ENCODE data around the gene VAT1L.
A peak's percentile ranks its signal among the peaks of the same experiment; 100 is the strongest.

The VAT1L gene

GRCh38 chr16:77863250-77863649 is 74.9 kb downstream of the VAT1L start:
- ATAC-seq (ENCODE audit: insufficient read depth, low read depth) = no peak
- no peak for TF ChIP-seq CTCF (IDR thresholded peaks at IDR 0.05; ENCODE audit: borderline replicate concordance, extremely low read depth, low read length, poor library complexity, severe bottlenecking)
- no peak for TF ChIP-seq EZH2 (IDR thresholded peaks at IDR 0.05; ENCODE audit: borderline replicate concordance, low read depth, low read length, severe bottlenecking)
- no peaks in the 10 kb centered on the region for H3K79me2 ChIP-seq (ENCODE audit: insufficient read depth, low read length)

GRCh38 chr16:77866752-77867151 is 78.4 kb downstream of the VAT1L start:
- Histone ChIP-seq H3K36me3 (ENCODE audit: insufficient read depth, low read length) (no peaks in the 10 kb centered on the region), H3K4me1 (ENCODE audit: insufficient read depth, low read length) (no peaks in the 10 kb centered on the region; the same call in 1 of the 2 replicates), H2AFZ (ENCODE audit: low read depth, low read length) (no peak overlapping the region), H3K4me3 (ENCODE audit: low read depth in 1 of 2, low read length in 2 of 2) (no peak overlapping the region), H3K9me3 (ENCODE audit: insufficient read depth, low read length, severe bottlenecking) (no peaks in the 10 kb centered on the region), H3K27me3 (ENCODE audit: insufficient read depth, low read length, poor library complexity) (no peaks in the 10 kb centered on the region), H3K9ac (ENCODE audit: low read depth, low read length) (no peak overlapping the region), H3K27ac (ENCODE audit: low read length) (no peak overlapping the region), H3K4me2 (ENCODE audit: insufficient read depth, low read length) (no peak overlapping the region), H4K20me1 (ENCODE audit: insufficient read depth, low read length) (no peaks in the 10 kb centered on the region), H3K79me2 (ENCODE audit: insufficient read depth, low read length) (no peaks in the 10 kb centered on the region)
- DNase-seq (no peak), ATAC-seq (ENCODE audit: insufficient read depth, low read depth) (no peak)
- no peak for TF ChIP-seq EZH2 (IDR thresholded peaks at IDR 0.05; ENCODE audit: borderline replicate concordance, low read depth, low read length, severe bottlenecking)
- no peak for TF ChIP-seq CTCF (IDR thresholded peaks at IDR 0.05; ENCODE audit: borderline replicate concordance, extremely low read depth, low read length, poor library complexity, severe bottlenecking)

More at GRCh38 chr16:77863250-77863649, 74.9 kb downstream of the VAT1L start:
- Histone ChIP-seq H3K4me2 (ENCODE audit: insufficient read depth, low read length) (no peak overlapping the region), H3K9ac (ENCODE audit: low read depth, low read length) (no peak overlapping the region), H2AFZ (ENCODE audit: low read depth, low read length) (no peak overlapping the region), H3K9me3 (ENCODE audit: insufficient read depth, low read length, severe bottlenecking) (no peaks in the 10 kb centered on the region), H3K36me3 (ENCODE audit: insufficient read depth, low read length) (no peaks in the 10 kb centered on the region), H3K4me3 (ENCODE audit: low read depth in 1 of 2, low read length in 2 of 2) (no peak overlapping the region), H3K4me1 (ENCODE audit: insufficient read depth, low read length) (no peaks in the 10 kb centered on the region), H4K20me1 (ENCODE audit: insufficient read depth, low read length) (0 out of 2 replicates have a peak, but pooled peaks cover 2% of the 10 kb centered on the region), H3K27me3 (ENCODE audit: insufficient read depth, low read length, poor library complexity) (no peaks in the 10 kb centered on the region), H3K27ac (ENCODE audit: low read length) (no peak overlapping the region)
- DNase-seq = no peak

DNA sequence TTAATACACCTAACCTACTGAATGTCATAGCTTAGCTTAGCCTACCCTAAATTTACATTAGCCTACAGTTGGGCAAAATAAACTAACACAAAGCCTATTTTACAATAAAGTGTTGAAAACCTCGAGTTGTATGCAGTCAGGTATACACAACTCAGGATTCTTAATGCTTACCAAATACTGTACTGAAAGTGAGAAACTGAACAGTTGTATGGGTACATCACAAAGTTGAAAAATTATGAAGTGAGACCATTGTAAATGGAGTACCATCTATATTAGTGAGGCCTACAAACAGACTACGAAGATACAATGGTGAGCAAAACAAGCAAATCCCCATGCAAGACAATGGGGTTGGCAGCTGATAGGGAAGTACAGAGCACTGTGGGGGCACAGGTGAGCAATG is 79.7 kb downstream of the VAT1L start:
- ATAC-seq (ENCODE audit: insufficient read depth, low read depth) (no peak), DNase-seq (no peak)
- no peaks in the 10 kb centered on the region for H3K36me3 ChIP-seq (ENCODE audit: insufficient read depth, low read length)
- H3K9ac ChIP-seq (ENCODE audit: low read depth, low read length) = no peak overlapping the region
- H4K20me1 ChIP-seq (ENCODE audit: insufficient read depth, low read length) = no peaks in the 10 kb centered on the region
- no peak overlapping the region for H3K4me2 ChIP-seq (ENCODE audit: insufficient read depth, low read length)
- no peak overlapping the region for H3K27ac ChIP-seq (ENCODE audit: low read length)
- H3K4me1 ChIP-seq (ENCODE audit: insufficient read depth, low read length) = no peaks in the 10 kb centered on the region; the same call in 1 of the 2 replicates
- no peaks in the 10 kb centered on the region for H3K9me3 ChIP-seq (ENCODE audit: insufficient read depth, low read length, severe bottlenecking)
- H2AFZ ChIP-seq (ENCODE audit: low read depth, low read length) = no peak overlapping the region
- no peaks in the 10 kb centered on the region for H3K79me2 ChIP-seq (ENCODE audit: insufficient read depth, low read length)
- TF ChIP-seq CTCF (IDR thresholded peaks at IDR 0.05; ENCODE audit: borderline replicate concordance, extremely low read depth, low read length, poor library complexity, severe bottlenecking) = no peak
- TF ChIP-seq EZH2 (IDR thresholded peaks at IDR 0.05; ENCODE audit: borderline replicate concordance, low read depth, low read length, severe bottlenecking) = no peak
- no peaks in the 10 kb centered on the region for H3K27me3 ChIP-seq (ENCODE audit: insufficient read depth, low read length, poor library complexity)
- no peak overlapping the region for H3K4me3 ChIP-seq (ENCODE audit: low read depth in 1 of 2, low read length in 2 of 2)

DNA sequence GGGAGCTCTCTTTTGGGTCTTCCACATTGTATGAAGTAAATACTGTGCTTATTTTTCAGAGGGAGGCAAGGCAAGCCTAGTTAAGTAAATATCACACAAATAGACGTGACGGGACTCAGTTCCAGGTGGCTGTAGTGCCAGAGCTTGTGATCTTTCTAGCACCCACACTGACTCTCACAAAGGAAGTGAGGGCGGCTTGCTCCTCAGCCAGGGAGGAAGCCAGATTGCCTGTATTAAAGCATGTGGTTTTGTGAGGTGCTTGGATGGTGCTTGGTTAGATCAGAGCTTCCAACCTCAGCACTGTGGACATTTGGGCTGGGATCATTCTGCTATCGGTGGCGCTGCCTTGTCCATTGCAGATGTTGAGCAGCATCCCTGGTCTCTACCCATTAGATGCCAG is 80.1 kb downstream of the VAT1L start:
- no peak overlapping the region for H3K4me3 ChIP-seq (ENCODE audit: low read depth in 1 of 2, low read length in 2 of 2)

More for the DNA sequence above, 80.1 kb downstream of the VAT1L start:
- Histone ChIP-seq H3K9ac (ENCODE audit: low read depth, low read length) (no peak overlapping the region), H3K27ac (ENCODE audit: low read length) (no peak overlapping the region), H3K79me2 (ENCODE audit: insufficient read depth, low read length) (no peaks in the 10 kb centered on the region), H4K20me1 (ENCODE audit: insufficient read depth, low read length) (no peaks in the 10 kb centered on the region), H3K4me2 (ENCODE audit: insufficient read depth, low read length) (no peak overlapping the region), H3K27me3 (ENCODE audit: insufficient read depth, low read length, poor library complexity) (no peaks in the 10 kb centered on the region), H3K36me3 (ENCODE audit: insufficient read depth, low read length) (no peaks in the 10 kb centered on the region), H3K4me1 (ENCODE audit: insufficient read depth, low read length) (no peaks in the 10 kb centered on the region; the same call in 1 of the 2 replicates), H2AFZ (ENCODE audit: low read depth, low read length) (no peak overlapping the region), H3K9me3 (ENCODE audit: insufficient read depth, low read length, severe bottlenecking) (no peaks in the 10 kb centered on the region)
- peak; percentile 86 for ATAC-seq (ENCODE audit: insufficient read depth, low read depth)
- peak; percentile 29 for DNase-seq
- TF ChIP-seq EZH2 (IDR thresholded peaks at IDR 0.05; ENCODE audit: borderline replicate concordance, low read depth, low read length, severe bottlenecking) (no peak), CTCF (IDR thresholded peaks at IDR 0.05; ENCODE audit: borderline replicate concordance, extremely low read depth, low read length, poor library complexity, severe bottlenecking) (no peak)
